Neural progenitor cell (in vitro differentiated cells): ENCODE results near the gene VRK2.

ENCODE experiments used
- CTCF ChIP-seq: fragments of 200-600 bp; sonication (generic); IDR thresholded peaks from 2 replicates; pipeline ENCODE4 v1.5.1; 2017; ENCODE audit warnings: antibody characterized with exemption, mild to moderate bottlenecking
- EZH2 ChIP-seq: fragments of 200-600 bp; sonication (generic); IDR thresholded peaks from 2 replicates; pipeline ENCODE4 v1.6.1; 2017; ENCODE audit warnings: antibody characterized with exemption, mild to moderate bottlenecking, moderate library complexity
- EZH2phosphoT487 ChIP-seq: fragments of 200-600 bp; sonication (generic); IDR thresholded peaks from 2 replicates; pipeline ENCODE4 v1.6.1; 2017; ENCODE audit warnings: antibody characterized with exemption

- TF ChIP-seq CTCF = no peak
- TF ChIP-seq EZH2phosphoT487 = no peak
- TF ChIP-seq EZH2 = no peak
Observed at GRCh38 chr2:58051445-58051844, 4.8 kb downstream of the VRK2 start.
